HG03439 (cell line): Measurements from ENCODE around the gene CARS2.
A peak's percentile ranks its signal among the peaks of the same experiment; 100 is the strongest.
"Not testable (repeated sequence)": the region's sequence is repeated elsewhere in the genome, so short reads cannot be mapped to it uniquely, and the experiment has no call there.

Experiments used
- ATAC-seq: cut with Tn5 transposase; IDR thresholded peaks from one replicate; pipeline ENCODE4 v1.9.1; 2021; ENCODE audit warnings: mild to moderate bottlenecking, moderate library complexity; ENCODE audit not compliant: unreplicated experiment

The CARS2 gene, protein sequence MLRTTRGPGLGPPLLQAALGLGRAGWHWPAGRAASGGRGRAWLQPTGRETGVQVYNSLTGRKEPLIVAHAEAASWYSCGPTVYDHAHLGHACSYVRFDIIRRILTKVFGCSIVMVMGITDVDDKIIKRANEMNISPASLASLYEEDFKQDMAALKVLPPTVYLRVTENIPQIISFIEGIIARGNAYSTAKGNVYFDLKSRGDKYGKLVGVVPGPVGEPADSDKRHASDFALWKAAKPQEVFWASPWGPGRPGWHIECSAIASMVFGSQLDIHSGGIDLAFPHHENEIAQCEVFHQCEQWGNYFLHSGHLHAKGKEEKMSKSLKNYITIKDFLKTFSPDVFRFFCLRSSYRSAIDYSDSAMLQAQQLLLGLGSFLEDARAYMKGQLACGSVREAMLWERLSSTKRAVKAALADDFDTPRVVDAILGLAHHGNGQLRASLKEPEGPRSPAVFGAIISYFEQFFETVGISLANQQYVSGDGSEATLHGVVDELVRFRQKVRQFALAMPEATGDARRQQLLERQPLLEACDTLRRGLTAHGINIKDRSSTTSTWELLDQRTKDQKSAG

DNA sequence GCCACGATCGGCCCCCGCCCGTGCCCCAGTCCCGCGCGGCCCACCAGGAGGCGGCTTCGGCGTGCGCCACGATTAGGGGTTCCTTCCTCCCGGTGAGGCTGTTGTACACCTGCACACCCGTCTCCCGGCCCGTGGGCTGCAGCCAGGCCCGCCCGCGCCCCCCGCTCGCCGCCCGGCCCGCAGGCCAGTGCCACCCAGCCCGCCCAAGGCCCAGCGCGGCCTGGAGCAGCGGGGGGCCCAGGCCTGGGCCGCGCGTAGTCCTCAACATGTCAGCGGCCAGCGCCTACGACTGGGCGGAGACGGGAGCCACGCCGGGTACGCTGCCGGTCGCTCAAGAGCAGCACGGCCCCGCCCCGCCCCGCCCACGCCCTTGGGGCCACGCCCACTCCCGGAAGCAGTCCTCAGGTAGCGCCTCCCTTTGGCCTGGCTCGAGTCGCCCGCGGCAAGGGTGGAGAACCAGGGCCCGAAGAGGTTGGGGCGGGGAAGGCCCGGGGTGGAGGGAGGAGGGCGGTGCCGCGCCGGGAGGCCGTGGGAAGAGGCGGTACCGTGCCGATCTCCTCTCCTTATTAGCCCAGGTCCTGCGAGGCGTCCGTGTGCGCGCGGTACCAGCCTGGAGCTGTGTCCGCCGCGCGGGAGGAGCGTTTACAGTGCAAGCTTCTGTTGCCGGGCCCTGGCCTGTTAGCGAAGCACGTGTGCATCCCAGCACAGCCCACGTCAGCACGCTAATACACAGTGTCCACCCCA, at the start of gene CARS2:
CARS2 (minus strand) TSS at position 291 of the 744 bp plus-strand sequence; CDS start at position 268, 23 bp downstream.
- peak; percentile 93 for ATAC-seq

GRCh38 chr13:110748271-110748670, 42.4 kb upstream of the CARS2 start:
- no peak for ATAC-seq

DNA sequence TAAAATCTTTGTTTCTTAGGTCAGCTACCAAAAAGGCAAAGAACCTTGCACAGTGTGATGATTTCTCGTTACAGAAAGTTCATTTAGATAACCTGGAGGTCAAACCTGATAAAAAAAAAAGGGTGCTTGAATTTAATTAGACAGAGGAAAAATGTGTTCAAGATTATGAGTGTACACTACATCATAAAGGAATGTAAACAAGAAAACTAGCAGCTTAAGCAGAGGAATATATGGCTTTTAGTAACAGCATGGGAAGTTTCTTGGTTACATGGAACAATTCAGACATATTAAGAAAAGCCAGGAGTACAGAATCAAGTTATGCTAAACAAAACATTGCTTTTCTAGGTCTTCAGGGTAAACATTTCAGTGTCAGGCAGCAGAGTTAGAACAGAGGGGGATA, 40.5 kb upstream of the CARS2 start:
- no peak for ATAC-seq

DNA sequence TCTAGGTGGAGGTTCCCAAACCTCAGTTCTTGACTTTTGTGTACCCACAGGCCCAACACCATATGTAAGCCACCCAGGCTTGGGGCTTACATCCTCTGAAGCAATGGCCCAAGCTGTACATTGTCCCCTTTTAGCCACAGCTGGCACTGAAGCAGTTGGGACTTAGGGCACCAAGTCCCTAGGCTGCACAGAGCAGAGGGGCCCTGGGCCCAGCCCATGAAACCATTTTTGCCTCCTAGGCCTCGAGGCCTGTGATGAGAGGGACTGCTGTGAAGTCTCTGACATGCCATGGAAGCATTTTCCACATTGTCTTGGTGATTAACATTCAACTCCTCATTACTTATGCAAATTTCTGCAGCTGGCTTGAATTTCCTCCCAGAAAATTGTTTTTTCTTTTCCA, 37.8 kb upstream of the CARS2 start:
- ATAC-seq: no peak

GRCh38 chr13:110737555-110737954, 31.6 kb upstream of the CARS2 start:
- ATAC-seq: no peak

DNA sequence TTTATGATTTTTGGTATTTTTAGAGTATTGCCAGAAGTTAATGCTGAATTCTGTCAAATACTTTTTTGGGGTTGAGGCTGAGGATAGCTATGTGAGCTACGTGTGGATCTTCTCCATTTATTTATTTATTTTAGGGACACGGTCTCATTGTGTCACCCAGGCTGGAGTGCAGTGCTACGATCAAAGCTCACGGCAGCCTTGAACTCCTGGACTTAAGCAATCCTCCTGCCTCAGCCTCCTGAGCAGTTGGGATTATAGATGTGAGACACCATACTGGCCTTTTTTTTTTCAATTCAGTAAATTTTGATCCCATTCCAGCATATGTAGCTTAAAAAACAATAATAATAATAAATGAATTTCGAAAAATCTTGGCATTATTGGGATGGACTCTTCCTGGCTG, 28.6 kb upstream of the CARS2 start:
- no peak for ATAC-seq

DNA sequence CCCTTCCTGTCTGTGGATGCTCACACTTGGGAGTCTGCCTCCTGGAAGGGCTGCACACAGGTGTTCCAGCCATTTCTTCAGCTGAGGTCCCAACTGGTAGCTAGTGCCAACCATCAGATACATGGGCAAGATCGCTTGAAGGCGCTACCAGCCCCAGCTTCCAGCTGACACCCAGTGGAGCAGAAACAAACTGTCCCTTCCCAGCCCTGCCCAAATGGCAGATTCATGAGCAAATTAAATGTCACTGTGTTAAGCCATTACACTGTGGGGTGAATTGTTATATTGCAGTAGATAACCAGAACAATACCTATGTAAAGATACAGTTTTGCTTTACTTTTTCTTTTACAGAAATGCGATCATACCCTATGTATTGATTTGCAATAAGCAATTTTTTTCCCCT, 25.2 kb upstream of the CARS2 start:
- no peak for ATAC-seq

- peak; percentile 61 for ATAC-seq
These were observed 20.8 kb upstream of the CARS2 start for GRCh38 chr13:110726726-110727125.

DNA sequence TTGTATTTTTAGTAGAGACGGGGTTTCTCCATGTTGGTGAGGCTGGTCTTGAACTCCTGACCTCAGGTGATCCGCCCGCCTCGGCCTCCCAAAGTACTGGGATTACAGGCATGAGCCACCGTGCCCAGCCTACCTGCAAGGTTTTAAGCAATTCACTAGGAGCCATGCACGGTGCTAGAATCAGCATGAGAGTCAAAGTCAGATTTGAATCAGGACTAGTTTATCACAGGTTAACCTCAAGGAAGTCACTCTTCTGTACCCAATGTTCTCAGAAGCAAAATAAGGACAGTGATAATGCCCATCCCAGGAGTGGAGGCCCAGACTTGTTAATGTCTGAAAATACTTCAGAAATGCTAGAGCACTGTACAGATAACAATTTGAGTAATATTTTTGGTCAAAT, 20.2 kb upstream of the CARS2 start:
- ATAC-seq: not testable (repeated sequence)

- ATAC-seq: no peak
These were observed 17.7 kb upstream of the CARS2 start for GRCh38 chr13:110723598-110723997.

DNA sequence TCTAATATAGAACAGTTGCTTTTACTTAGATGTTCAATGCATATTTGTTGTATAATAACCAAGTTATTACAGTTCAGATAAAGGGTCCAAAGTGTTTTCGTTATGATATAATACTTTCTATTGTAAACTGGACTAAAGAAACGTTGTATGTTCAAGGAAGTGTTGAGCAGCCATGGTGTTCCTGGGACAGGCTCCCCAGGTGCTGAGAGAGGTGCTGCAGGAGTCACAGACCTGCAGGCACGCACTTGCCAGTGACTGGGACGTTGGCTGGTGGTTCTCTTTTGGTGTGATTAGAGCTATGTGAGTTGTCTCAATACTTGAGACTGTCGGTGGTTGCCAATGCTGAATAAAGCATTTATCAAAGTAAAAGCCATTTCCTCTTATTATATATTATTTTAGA, 17.1 kb upstream of the CARS2 start:
- ATAC-seq: no peak

- no peak for ATAC-seq
These were observed 13.3 kb upstream of the CARS2 start for GRCh38 chr13:110719036-110719710.

GRCh38 chr13:110716247-110716515, 10.3 kb upstream of the CARS2 start:
- no peak for ATAC-seq

DNA sequence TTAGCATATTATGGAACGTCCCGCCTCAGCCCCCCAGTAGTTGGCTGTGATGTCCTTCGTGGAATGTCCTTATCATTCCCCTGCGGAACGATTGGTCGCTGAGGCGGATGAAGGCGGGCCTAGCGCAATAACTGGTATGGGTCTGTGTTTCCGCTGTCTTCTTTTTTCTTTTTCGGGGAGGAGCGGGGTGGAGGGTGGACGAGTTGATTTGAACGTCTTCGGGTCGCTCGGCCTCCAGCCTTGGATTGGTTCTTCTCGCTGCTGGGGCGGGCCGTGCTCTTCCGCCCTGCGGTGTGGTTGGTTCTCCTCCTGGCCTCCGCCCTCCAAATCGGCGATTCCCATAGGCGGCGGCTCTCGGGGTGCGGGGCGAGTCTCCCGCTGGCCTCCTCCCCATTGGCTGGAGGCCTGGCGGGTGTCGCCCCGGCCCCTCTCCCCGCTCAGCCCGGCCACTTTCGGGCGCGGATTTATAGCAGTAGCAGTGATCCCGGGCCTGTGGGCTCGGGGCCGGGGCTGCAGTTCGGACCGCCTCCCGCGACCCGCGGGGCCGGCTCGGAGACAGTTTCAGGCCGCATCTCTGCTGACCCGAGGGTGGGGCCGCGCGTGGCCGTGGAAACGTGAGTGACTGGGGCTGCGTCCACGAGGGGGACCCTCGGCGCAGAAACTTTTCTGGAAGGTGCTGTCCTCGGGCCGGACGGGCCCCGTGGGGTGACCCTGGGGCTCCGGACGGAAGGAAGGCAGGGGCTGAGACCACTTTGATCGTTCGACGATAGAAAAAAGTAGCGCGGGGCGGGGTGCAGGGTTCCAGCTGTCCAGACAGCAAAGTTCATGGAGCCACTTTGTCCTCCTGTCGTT, 9.7 kb upstream of the CARS2 start:
- peak; percentile 51 for ATAC-seq

GRCh38 chr13:110714797-110715394, 9.0 kb upstream of the CARS2 start:
- ATAC-seq: no peak

GRCh38 chr13:110713981-110714796, 8.3 kb upstream of the CARS2 start:
- ATAC-seq: no peak

DNA sequence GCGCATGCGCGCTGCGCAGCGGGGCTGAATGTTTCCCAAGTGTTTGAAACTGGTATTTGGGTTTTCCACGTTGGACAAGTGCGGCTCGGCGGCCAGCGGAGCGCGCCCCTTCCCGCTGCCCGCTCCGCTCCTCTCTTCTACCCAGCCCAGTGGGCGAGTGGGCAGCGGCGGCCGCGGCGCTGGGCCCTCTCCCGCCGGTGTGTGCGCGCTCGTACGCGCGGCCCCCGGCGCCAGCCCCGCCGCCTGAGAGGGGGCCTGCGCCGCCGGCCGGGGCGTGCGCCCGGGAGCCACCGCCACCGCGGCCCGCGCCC, 7.7 kb upstream of the CARS2 start, which contains the start of gene ING1:
ING1 (plus strand) TSS at position 59 of the 311 bp plus-strand sequence. CDS start 450 bp downstream, outside the sequence.
- no peak for ATAC-seq

- ATAC-seq: peak; percentile 56
These were observed 7.1 kb upstream of the CARS2 start for GRCh38 chr13:110712849-110713641.
